Thyroid gland (tissue), 4 donors: ENCODE measurements around the gene TP63. TPM values are rescaled to one million over a fixed set of nuclear protein-coding genes. Genes with fewer than 3 reads are reported as not detected.
"Not testable (repeated sequence)": the region's sequence is repeated elsewhere in the genome, so short reads cannot be mapped to it uniquely, and the experiment has no call there.

Source experiments
- DNase-seq, 2 donors: peaks; one replicate each; pipeline ENCODE4 v3.0.0-alpha.2; 2019
- H3K27ac ChIP-seq, 3 donors: fragments of 200-600 bp; sonication (generic); 1 replicate in 2 of 3; 2 replicates in 1 of 3; pipeline ENCODE4 v1.5.1; 2016 to 2019; ENCODE audit warnings: mild to moderate bottlenecking in 1 of 3, moderate library complexity in 1 of 3
- H3K27me3 ChIP-seq: fragments of 200-600 bp; sonication (generic); one replicate; pipeline ENCODE4 v1.5.1; 2019
- H3K36me3 ChIP-seq, 2 donors: fragments of 200-600 bp; sonication (generic); one replicate each; pipeline ENCODE4 v1.5.1; 2016 to 2019
- H3K4me1 ChIP-seq, 2 donors: fragments of 200-600 bp; sonication (generic); one replicate each; pipeline ENCODE4 v1.5.1; 2017 to 2019
- H3K4me3 ChIP-seq, 3 donors: fragments of 200-600 bp; sonication (generic); replicated peaks in 1 of 3; 1 replicate in 2 of 3; 2 replicates in 1 of 3; pipeline ENCODE4 v1.5.1; 2016; ENCODE audit warnings: mild to moderate bottlenecking in 1 of 3
- H3K9me3 ChIP-seq: fragments of 200-600 bp; sonication (generic); one replicate; pipeline ENCODE4 v1.5.1; 2017
- POLR2A ChIP-seq, 2 donors: fragments of 450-650 bp; IDR thresholded peaks; one replicate each; pipeline ENCODE4 v1.6.1; 2017; ENCODE audit warnings: antibody characterized with exemption in 2 of 2, mild to moderate bottlenecking in 2 of 2, moderate library complexity in 1 of 2
- WGBS, 2 donors: methylation state at CpG; one replicate each; pipeline ENCODE4 v1.1.5; 2017; 5-methylcytosine and 5-hydroxymethylcytosine counted together
- intact Hi-C: fragments of 100-400 bp; cut with DNase I; formaldehyde crosslinking; loops from one replicate; pipeline ENCODE4 v1.15.1; 2023
- total RNA-seq, 4 donors: library from RNA; depleted of rRNA; stranded (reverse); fragments of >200 nt; gene quantifications; one replicate each; pipeline ENCODE4 v1.2.3, GENCODE V29; 2016
- TF ChIP-seq, protein P1 (sequence below), 6 experiments: fragments of 200-600 bp in 3 of 6; fragments of 450-650 bp in 3 of 6; sonication (generic) in 3 of 6; IDR thresholded peaks; one replicate each; pipeline ENCODE4 v1.5.1; 2016 to 2019; ENCODE audit warnings: antibody characterized with exemption in 6 of 6, mild to moderate bottlenecking in 2 of 6, inconsistent platforms in 1 of 6, moderate library complexity in 1 of 6

Gene TP63
- total RNA-seq, 4 donors from 2014 or later: 1.2 to 1.3 TPM; not detected in 2

DNA sequence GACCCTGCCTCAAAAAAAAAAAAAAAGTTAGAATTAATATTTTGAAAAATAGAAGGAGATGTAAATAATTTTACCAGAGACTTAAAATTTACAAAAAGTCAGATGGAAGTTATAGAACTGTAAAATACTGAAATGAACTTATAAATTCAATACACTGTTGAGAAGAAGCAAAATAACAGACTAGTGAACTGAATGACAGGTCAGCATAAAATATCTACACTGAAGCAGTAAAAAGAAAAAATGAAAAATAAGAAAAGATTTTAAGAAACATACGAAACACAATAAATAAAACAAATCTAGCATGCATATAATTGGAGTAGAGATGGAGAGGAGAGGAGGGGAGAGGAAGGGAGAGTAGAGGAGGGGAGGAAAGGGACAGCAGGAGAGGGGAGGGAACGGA, 33.3 kb upstream of the TP63 start:
- H3K27ac ChIP-seq: no peak overlapping the region
- H3K4me3 ChIP-seq: no peak overlapping the region
- no peaks in the 10 kb centered on the region for H3K36me3 ChIP-seq
- no peaks in the 10 kb centered on the region for H3K9me3 ChIP-seq
- intact Hi-C loops: no loop called here
- WGBS, 2 donors: 90 to 93% methylated on average over 2 of the region's 2 CpGs
- TF ChIP-seq POLR2A (IDR thresholded peaks at IDR 0.05): no peak
- TF ChIP-seq, protein P1, sequence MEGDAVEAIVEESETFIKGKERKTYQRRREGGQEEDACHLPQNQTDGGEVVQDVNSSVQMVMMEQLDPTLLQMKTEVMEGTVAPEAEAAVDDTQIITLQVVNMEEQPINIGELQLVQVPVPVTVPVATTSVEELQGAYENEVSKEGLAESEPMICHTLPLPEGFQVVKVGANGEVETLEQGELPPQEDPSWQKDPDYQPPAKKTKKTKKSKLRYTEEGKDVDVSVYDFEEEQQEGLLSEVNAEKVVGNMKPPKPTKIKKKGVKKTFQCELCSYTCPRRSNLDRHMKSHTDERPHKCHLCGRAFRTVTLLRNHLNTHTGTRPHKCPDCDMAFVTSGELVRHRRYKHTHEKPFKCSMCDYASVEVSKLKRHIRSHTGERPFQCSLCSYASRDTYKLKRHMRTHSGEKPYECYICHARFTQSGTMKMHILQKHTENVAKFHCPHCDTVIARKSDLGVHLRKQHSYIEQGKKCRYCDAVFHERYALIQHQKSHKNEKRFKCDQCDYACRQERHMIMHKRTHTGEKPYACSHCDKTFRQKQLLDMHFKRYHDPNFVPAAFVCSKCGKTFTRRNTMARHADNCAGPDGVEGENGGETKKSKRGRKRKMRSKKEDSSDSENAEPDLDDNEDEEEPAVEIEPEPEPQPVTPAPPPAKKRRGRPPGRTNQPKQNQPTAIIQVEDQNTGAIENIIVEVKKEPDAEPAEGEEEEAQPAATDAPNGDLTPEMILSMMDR (IDR thresholded peaks at IDR 0.05): no peak
- DNase-seq: no peak
- no peaks in the 10 kb centered on the region for H3K4me1 ChIP-seq
- H3K27me3 ChIP-seq: no peaks in the 10 kb centered on the region

DNA sequence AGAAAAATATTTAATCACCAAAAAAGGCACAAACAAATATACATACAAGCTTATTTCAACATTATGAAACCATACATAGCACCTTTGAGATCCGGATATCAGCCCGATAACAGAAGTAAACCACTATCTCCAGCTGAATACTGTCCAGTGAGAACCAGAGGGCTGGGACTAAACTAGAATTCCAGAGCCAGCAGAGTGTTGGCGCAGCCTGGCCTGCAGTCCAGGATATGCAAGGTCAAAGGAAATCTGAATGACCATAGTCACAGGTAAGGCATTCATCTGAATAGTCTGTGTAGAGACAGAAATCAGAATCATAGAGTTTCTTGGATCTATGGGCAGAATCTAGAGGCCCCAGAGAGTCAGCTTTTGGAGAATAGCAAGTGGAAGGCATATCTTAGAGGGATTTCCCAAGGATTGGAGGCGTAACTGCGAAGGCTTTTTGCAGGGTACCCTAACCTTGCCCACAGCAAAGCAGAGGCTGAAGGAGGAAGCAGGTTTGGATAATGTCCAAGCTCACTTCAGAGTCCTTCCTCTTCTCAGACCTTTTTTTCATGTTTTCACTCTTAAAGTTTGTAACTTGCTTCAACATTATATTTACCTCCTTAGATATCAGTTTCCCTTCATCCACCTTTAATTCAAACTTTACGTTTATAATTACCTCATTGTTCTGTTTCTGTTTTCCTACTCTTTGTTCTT, 32.5 kb upstream of the TP63 start:
- Histone ChIP-seq H3K4me3 (no peak overlapping the region), H3K4me1 (no peaks in the 10 kb centered on the region), H3K27ac (no peak overlapping the region), H3K36me3 (no peaks in the 10 kb centered on the region), H3K9me3 (no peaks in the 10 kb centered on the region), H3K27me3 (no peaks in the 10 kb centered on the region)
- no peak for DNase-seq
- 87 to 89% methylated on average over 6 of the region's 6 CpGs for WGBS, 2 donors
- intact Hi-C loops: no loop called here
- TF ChIP-seq, protein P1 (IDR thresholded peaks at IDR 0.05): no peak
- TF ChIP-seq POLR2A (IDR thresholded peaks at IDR 0.05): no peak

DNA sequence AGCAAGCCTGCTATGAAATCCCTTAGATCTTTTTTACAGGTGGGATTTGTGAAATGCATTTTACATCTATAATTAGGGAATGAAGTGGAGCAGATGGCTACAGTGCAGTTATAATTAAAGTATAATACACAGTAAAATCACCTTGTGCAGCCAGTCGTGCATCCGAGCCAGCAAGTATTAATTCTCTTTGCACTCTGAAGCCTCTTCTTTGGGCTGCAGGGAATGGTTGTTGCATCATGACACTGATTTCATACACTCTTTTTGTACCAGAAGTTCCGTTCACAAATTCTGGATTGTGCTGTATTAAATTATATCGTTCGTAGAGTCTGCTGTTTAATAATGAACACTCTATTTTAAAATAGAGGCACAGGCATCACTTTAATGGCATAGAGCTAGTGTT, 28.7 kb upstream of the TP63 start:
- intact Hi-C loops: no loop called here
- TF ChIP-seq, protein P1 (IDR thresholded peaks at IDR 0.05): no peak
- TF ChIP-seq POLR2A (IDR thresholded peaks at IDR 0.05): no peak
- WGBS, 2 donors: 95 to 96% methylated on average over 5 of the region's 5 CpGs
- Histone ChIP-seq H3K4me1 (no peaks in the 10 kb centered on the region), H3K27me3 (no peaks in the 10 kb centered on the region), H3K4me3 (no peak overlapping the region), H3K36me3 (no peaks in the 10 kb centered on the region), H3K27ac (no peak overlapping the region), H3K9me3 (no peaks in the 10 kb centered on the region)
- DNase-seq: no peak

DNA sequence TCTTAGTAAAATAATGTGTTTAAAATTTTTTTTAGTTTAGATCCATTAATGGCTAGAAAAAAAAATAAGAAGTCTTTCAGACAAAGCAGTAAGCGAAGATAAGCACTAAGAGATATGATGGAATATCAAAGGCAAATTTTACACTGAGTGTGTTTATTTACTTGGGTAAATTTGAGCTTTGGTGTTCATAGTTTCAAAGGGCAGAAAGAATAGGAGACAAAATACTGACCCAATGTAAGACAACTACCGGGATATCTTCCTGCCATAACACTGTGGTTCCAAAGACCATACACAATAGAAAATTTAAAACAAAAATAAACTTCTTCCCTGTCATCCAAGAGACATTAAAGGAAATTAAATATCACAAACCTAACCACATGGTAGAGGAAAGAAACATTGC, 25.5 kb upstream of the TP63 start:
- WGBS, 2 donors: 95 to 96% methylated on average over 2 of the region's 2 CpGs
- no peak overlapping the region for H3K4me3 ChIP-seq

DNA sequence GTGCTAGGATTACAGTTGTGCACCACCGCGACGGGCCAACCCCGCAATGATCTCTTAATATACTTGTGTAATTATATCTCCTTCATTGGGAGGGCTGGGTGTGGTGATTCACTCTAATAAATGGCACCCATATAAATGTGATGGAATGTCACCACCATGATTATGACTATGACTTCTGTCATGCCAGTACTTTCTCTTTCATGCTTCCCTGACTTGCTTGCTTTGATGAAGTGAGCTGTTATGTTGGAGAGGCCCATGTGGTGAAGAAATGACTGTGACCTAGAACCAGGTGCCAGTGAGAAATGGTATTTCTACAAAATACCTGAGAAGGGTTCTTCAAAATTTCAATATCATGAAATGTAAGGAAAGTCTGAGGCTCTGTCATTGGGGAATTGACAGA, 24.4 kb upstream of the TP63 start:
- intact Hi-C loops: no loop called here
- Histone ChIP-seq H3K27me3 (no peaks in the 10 kb centered on the region), H3K27ac (no peak overlapping the region), H3K9me3 (no peaks in the 10 kb centered on the region), H3K36me3 (no peaks in the 10 kb centered on the region), H3K4me1 (no peaks in the 10 kb centered on the region), H3K4me3 (no peak overlapping the region)
- 96% methylated on average over 4 of the region's 4 CpGs for WGBS, 2 donors
- no peak for TF ChIP-seq POLR2A (IDR thresholded peaks at IDR 0.05)
- TF ChIP-seq, protein P1 (IDR thresholded peaks at IDR 0.05): no peak
- no peak for DNase-seq

More for the DNA sequence above, 25.5 kb upstream of the TP63 start:
- Histone ChIP-seq H3K27ac (no peak overlapping the region), H3K4me1 (no peaks in the 10 kb centered on the region), H3K9me3 (no peaks in the 10 kb centered on the region), H3K27me3 (no peaks in the 10 kb centered on the region), H3K36me3 (no peaks in the 10 kb centered on the region)
- intact Hi-C loops: no loop called here
- DNase-seq: no peak
- no peak for TF ChIP-seq POLR2A (IDR thresholded peaks at IDR 0.05)
- TF ChIP-seq, protein P1 (IDR thresholded peaks at IDR 0.05): no peak

DNA sequence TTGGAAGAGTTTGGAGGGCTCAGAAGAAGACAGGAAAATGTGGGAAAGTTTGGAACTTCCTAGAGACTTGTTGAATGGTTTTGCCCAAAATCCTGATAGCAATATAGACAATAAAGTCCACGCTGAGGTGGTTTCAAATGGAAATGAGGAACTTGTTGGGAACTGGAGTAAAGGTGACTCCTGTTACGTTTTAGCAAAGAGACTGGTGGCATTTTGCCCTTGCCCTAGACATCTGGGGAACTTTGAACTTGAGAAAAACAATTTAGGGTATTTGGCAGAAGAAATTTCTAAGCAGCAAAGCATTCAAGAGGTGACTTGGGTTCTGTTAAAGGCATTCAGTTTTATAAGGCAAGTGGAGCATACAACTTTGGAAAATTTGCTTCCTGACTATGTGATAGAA, 18.5 kb upstream of the TP63 start:
- H3K9me3 ChIP-seq, H3K4me3 ChIP-seq, DNase-seq, intact Hi-C loops, H3K36me3 ChIP-seq, H3K4me1 ChIP-seq, H3K27ac ChIP-seq, H3K27me3 ChIP-seq: not testable (repeated sequence)
- WGBS, 2 donors: 41 to 87% methylated on average over 2 of the region's 2 CpGs
